Measurements from ENCODE around the gene PCBP3. TPM values are rescaled to one million over a fixed set of nuclear protein-coding genes. Genes with fewer than 3 reads are reported as not detected.

Gene PCBP3
- total RNA-seq, 2 experiments from 2014 or later, result 4.8 to 5.8 TPM

- H3K4me3 Mint-ChIP-seq, result no peak overlapping the region
- peaks cover 8% of the 10 kb centered on the region for H3K36me3 Mint-ChIP-seq (ENCODE audit: low read depth)
- H3K4me1 Mint-ChIP-seq, result peaks cover 15% of the 10 kb centered on the region
- H3K27me3 Mint-ChIP-seq, result no peaks in the 10 kb centered on the region
- DNase-seq, result no peak
- POLR2A ChIA-PET, result interaction anchor here (0.6 to 0.7 kb wide), 2 partner anchors 9 to 14 kb away, joined by 3 to 6 read pairs; no protein-coding TSS in a partner anchor
- H3K27ac Mint-ChIP-seq, result no peak overlapping the region
- CTCF ChIA-PET, result interaction anchor here (0.6 kb wide), 1 partner anchor 513 kb away, joined by 4 read pairs; no protein-coding TSS in a partner anchor
- H3K9me3 Mint-ChIP-seq, result peaks cover 12% of the 10 kb centered on the region
Measured at GRCh38 chr21:45753445-45753844, 109.9 kb downstream of the PCBP3 start.

DNA sequence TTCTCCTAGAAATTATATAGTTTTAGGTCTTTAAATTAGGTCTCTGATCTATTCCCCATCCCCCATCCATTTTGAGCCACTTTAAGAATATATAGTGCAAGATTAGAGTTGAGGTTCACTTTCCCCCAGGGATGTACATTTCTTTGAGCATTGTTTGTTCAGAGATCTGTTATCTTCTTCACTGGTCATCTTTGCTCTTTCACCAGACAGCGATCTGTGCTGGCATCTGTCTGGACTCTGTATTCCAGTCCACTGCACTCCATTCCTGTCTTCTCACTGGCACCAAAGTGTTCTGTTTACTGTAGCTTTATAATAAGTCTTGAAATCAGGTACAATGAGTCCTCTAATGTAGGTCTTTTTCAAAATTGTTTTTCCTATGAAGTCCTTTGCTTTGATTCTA is 112.5 kb downstream of the PCBP3 start:
- H3K9me3 Mint-ChIP-seq, result peaks cover 12% of the 10 kb centered on the region
- CTCF ChIA-PET, result no interaction called here
- DNase-seq, result no peak
- H3K4me1 Mint-ChIP-seq, result peaks cover 2% of the 10 kb centered on the region
- POLR2A ChIA-PET, result no interaction called here
- H3K27me3 Mint-ChIP-seq, result no peaks in the 10 kb centered on the region
- no peak overlapping the region for H3K27ac Mint-ChIP-seq
- H3K36me3 Mint-ChIP-seq (ENCODE audit: low read depth), result peaks cover 10% of the 10 kb centered on the region
- H3K4me3 Mint-ChIP-seq, result no peak overlapping the region

GRCh38 chr21:45756669-45757068 is 113.1 kb downstream of the PCBP3 start:
- no peak for DNase-seq
- Mint-ChIP-seq H3K27ac (no peak overlapping the region), H3K27me3 (no peaks in the 10 kb centered on the region), H3K4me1 (peaks cover 2% of the 10 kb centered on the region), H3K4me3 (no peak overlapping the region), H3K36me3 (ENCODE audit: low read depth) (peaks cover 10% of the 10 kb centered on the region), H3K9me3 (peaks cover 12% of the 10 kb centered on the region)
- CTCF ChIA-PET, result no interaction called here
- POLR2A ChIA-PET, result no interaction called here

- POLR2A ChIA-PET, result no interaction called here
- H3K4me1 Mint-ChIP-seq, result peaks cover 11% of the 10 kb centered on the region
- CTCF ChIA-PET, result no interaction called here
Measured at GRCh38 chr21:45761704-45762103, 118.2 kb downstream of the PCBP3 start.

GRCh38 chr21:45763074-45763473 is 119.5 kb downstream of the PCBP3 start:
- Mint-ChIP-seq H3K4me3 (no peak overlapping the region), H3K4me1 (peaks cover 25% of the 10 kb centered on the region), H3K9me3 (peaks cover under 1% of the 10 kb centered on the region), H3K27me3 (no peaks in the 10 kb centered on the region), H3K27ac (no peak overlapping the region), H3K36me3 (ENCODE audit: low read depth) (peaks cover 2% of the 10 kb centered on the region)
- POLR2A ChIA-PET, result no interaction called here
- CTCF ChIA-PET, result no interaction called here
- DNase-seq, result no peak

More at GRCh38 chr21:45761704-45762103, 118.2 kb downstream of the PCBP3 start:
- Mint-ChIP-seq H3K4me3 (no peak overlapping the region), H3K27ac (no peak overlapping the region), H3K9me3 (peaks cover 2% of the 10 kb centered on the region), H3K36me3 (ENCODE audit: low read depth) (peaks cover 2% of the 10 kb centered on the region), H3K27me3 (no peaks in the 10 kb centered on the region)
- DNase-seq, result no peak

- Mint-ChIP-seq H3K27ac (no peak overlapping the region), H3K27me3 (no peaks in the 10 kb centered on the region), H3K9me3 (no peaks in the 10 kb centered on the region), H3K4me1 (peaks cover 29% of the 10 kb centered on the region), H3K4me3 (no peak overlapping the region), H3K36me3 (ENCODE audit: low read depth) (peaks cover 4% of the 10 kb centered on the region)
- ChIA-PET CTCF (interaction anchor here (0.7 kb wide), 1 partner anchor 122 kb away, joined by 3 read pairs; no protein-coding TSS in a partner anchor), POLR2A (no interaction called here)
- DNase-seq, result no peak
Measured at GRCh38 chr21:45763506-45763905, 120.0 kb downstream of the PCBP3 start.

GRCh38 chr21:45764792-45765191 is 121.3 kb downstream of the PCBP3 start:
- Mint-ChIP-seq H3K27ac (peak overlapping the region; percentile 70), H3K27me3 (no peaks in the 10 kb centered on the region), H3K4me1 (peaks cover 42% of the 10 kb centered on the region), H3K4me3 (no peak overlapping the region), H3K36me3 (ENCODE audit: low read depth) (peaks cover 4% of the 10 kb centered on the region), H3K9me3 (no peaks in the 10 kb centered on the region)
- ChIA-PET POLR2A (no interaction called here), CTCF (interaction anchor here (0.6 kb wide), 1 partner anchor 99 kb away, joined by 3 read pairs; no protein-coding TSS in a partner anchor)
- DNase-seq, result no peak

DNA sequence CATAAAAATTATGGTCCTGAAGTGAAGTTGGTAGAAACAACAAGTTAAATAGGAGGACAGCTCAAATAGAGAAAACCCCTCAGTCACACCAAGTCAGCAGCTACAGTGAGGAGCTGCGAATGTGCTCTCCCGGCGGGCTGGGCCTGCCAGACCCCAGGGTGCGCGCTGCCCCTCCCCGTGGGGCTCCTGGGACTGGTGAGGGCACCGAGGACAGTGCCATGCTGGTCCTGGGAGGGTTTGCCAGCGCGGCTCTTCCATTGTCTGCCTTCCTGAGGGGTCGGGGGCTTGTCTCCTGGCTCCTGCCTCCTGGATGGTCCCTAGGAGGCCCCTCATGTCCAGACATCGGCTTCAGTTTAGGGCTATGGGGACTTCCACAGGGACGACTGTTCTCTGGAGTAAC is 121.8 kb downstream of the PCBP3 start:
- Mint-ChIP-seq H3K4me1 (peaks cover 45% of the 10 kb centered on the region), H3K4me3 (no peak overlapping the region), H3K36me3 (ENCODE audit: low read depth) (peaks cover 2% of the 10 kb centered on the region), H3K9me3 (no peaks in the 10 kb centered on the region), H3K27me3 (no peaks in the 10 kb centered on the region), H3K27ac (peak overlapping the region; percentile 94)
- ChIA-PET POLR2A (no interaction called here), CTCF (no interaction called here)
- DNase-seq, result no peak

DNA sequence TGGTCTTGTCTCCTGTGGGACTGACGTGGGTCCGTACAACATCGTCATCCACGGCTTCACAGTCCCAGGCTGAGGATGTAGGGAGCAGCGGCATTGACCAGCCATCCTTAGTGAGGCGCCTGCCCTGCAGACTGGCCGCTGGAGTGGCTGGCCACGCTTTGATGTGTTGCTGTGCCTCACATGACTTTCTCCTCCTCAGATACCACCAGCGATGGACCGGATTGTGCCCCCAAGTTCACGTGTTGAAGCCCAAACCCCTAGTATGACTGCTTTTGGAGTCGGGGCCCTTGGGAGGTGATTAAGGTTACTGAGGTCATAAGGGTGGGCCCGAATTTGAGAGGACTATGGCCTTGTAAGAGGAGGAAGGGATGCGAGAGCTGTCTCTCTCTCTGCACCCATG is 122.5 kb downstream of the PCBP3 start:
- Mint-ChIP-seq H3K27ac (peak overlapping the region; percentile 94), H3K27me3 (no peaks in the 10 kb centered on the region), H3K9me3 (no peaks in the 10 kb centered on the region), H3K4me3 (no peak overlapping the region), H3K4me1 (peaks cover 46% of the 10 kb centered on the region), H3K36me3 (ENCODE audit: low read depth) (peaks cover 1% of the 10 kb centered on the region)
- ChIA-PET CTCF (interaction anchor here (1.1 kb wide), 1 partner anchor 14 kb away, joined by 3 read pairs; no protein-coding TSS in a partner anchor), POLR2A (no interaction called here)
- no peak for DNase-seq

DNA sequence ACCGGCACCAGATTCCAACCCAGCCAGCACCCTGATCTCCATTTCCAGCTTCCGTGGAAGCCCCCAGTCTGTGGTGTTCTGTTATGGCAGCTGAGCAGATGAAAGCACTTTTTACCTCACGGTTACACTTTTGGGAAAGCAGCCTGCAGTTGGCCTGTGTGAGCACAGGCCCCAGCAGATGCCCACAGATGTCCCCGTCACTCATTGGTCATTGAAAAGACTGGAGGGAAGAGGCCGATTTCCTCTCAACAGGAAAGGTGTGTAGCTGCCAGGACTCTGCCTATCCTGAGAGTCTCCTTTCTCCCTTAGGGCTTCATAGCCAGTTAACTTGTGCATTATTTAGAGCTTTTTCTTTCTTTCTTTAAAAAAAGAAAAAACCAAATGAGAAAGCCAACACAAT is 123.0 kb downstream of the PCBP3 start:
- Mint-ChIP-seq H3K36me3 (ENCODE audit: low read depth) (peaks cover 1% of the 10 kb centered on the region), H3K9me3 (no peaks in the 10 kb centered on the region), H3K4me1 (peaks cover 46% of the 10 kb centered on the region), H3K27me3 (no peaks in the 10 kb centered on the region), H3K27ac (peak overlapping the region; percentile 94), H3K4me3 (no peak overlapping the region)
- CTCF ChIA-PET, result interaction anchor here (1.1 kb wide), 1 partner anchor 15 kb away, joined by 3 read pairs; no protein-coding TSS in a partner anchor
- POLR2A ChIA-PET, result no interaction called here
- no peak for DNase-seq

DNA sequence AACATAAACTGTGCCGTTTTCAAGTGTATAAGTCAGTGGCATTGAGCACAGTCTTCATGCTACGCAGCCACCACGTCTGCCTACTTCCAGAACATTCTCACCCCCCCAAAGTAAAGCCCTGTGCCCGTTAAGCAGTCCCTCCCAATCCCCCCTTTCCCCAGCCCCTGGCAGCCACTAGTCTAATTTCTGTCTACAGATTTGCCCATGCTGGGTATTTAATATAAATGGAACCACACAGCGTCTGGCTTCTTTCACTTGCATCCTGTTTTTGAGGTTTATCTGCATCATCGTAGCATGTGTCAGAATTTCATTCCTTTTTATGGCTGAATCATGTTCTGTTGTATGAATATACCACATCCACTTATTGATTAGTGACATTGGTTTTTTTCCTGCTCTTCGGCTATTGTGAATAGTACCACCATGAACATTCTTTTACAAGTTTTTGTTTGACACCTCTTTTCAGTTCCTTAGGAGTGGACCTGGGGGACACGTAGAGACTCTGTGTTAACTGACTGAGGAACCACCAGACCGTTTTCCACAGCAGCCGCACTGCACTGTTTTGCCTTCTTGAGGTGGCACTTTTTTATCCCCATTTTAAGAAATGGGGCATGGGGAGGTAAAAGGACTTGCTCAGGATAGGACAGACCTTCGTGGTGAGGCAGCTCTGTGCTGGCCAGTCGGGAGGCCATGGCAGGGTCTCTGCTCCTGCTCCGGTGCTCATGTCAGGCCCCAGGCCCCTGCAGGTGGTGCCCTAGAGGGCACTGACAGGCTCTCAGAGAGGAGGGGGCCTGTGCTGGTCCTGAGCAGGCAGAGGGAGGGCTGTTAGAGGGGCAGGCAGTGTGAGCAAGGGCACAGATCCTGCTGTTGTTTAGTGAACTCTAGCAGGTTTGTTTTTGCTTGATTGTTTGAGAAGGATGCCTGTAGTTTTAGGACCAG is 123.8 kb downstream of the PCBP3 start:
- Mint-ChIP-seq H3K4me1 (peaks cover 46% of the 10 kb centered on the region), H3K36me3 (ENCODE audit: low read depth) (peaks cover 1% of the 10 kb centered on the region), H3K4me3 (peak overlapping the region; percentile 3), H3K9me3 (peaks cover 3% of the 10 kb centered on the region), H3K27me3 (no peaks in the 10 kb centered on the region), H3K27ac (peak overlapping the region; percentile 94)
- ChIA-PET CTCF (interaction anchor here (1.1 kb wide), 1 partner anchor 15 kb away, joined by 3 read pairs; no protein-coding TSS in a partner anchor), POLR2A (interaction anchor here (0.6 kb wide), 1 partner anchor 14 kb away, joined by 3 read pairs; no protein-coding TSS in a partner anchor)
- peak; percentile 51 for DNase-seq

DNA sequence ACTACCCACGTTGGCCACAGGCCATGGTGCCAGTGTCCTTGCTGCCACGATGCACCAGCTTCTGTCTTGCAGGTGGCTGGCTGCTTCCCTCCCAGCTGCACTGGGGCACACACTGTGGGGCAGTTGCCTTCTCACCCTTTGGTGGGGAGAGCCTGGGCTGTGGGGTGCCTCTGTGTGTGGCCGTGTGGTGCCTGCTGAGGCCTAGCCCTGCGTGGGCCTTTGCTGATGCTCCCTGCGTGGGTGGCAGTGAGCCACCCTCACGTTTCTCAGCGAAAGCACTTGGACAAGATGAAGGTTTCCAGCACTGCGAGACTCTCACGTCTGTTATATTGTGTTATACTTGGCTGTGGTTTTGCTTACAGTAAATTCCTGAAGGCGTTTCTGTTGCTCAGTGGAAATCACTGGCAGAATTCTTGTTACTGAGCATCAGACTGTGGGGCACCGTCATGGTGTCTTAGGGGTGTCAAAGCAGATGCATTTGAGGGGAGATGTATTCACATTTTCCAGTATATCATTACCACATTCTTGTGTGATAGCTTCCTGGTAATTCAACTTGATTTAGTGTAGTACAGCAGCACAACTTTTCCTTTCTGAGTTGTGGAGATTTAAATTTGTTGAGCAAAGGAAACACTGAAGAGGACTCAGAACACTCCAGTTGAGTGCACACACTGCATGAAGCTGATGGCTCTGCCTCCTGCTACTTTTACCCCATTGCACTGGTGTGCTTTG is 124.7 kb downstream of the PCBP3 start:
- peak overlapping the region; percentile 94 for H3K27ac Mint-ChIP-seq
- H3K4me3 Mint-ChIP-seq, result peak overlapping the region; percentile 25
- H3K4me1 Mint-ChIP-seq, result peaks cover 46% of the 10 kb centered on the region
- peaks cover 5% of the 10 kb centered on the region for H3K36me3 Mint-ChIP-seq (ENCODE audit: low read depth)
- no peaks in the 10 kb centered on the region for H3K27me3 Mint-ChIP-seq
- no peak for DNase-seq
- ChIA-PET POLR2A (interaction anchor here (0.6 to 0.7 kb wide), 2 partner anchors 15 to 46 kb away, joined by 3 read pairs; no protein-coding TSS in a partner anchor), CTCF (interaction anchor here (1.2 kb wide), 1 partner anchor 69 kb away, joined by 3 read pairs; no protein-coding TSS in a partner anchor)
- H3K9me3 Mint-ChIP-seq, result peaks cover 3% of the 10 kb centered on the region

GRCh38 chr21:45768740-45769048 is 125.2 kb downstream of the PCBP3 start:
- CTCF ChIA-PET, result interaction anchor here (1.2 kb wide), 1 partner anchor 70 kb away, joined by 3 read pairs; no protein-coding TSS in a partner anchor
- Mint-ChIP-seq H3K27me3 (no peaks in the 10 kb centered on the region), H3K4me1 (peaks cover 46% of the 10 kb centered on the region), H3K9me3 (peaks cover 3% of the 10 kb centered on the region), H3K27ac (peak overlapping the region; percentile 94), H3K4me3 (no peak overlapping the region), H3K36me3 (ENCODE audit: low read depth) (peaks cover 8% of the 10 kb centered on the region)
- POLR2A ChIA-PET, result interaction anchor here (0.7 kb wide), 1 partner anchor 45 kb away, joined by 3 read pairs; no protein-coding TSS in a partner anchor
- peak; percentile 31 for DNase-seq
